HUDEP-2 (cell line): ENCODE measurements around the gene NRDC.
A peak's percentile ranks its signal among the peaks of the same experiment; 100 is the strongest.

Experiments used
- DNase-seq, 76 experiments: peaks; one replicate each; lab custom pipeline; 2025; ENCODE audit not compliant: unreplicated experiment in 76 of 76; lab: John Stamatoyannopoulos, UW

Gene NRDC

GRCh38 chr1:51784997-51785421 is 93.5 kb downstream of the NRDC start:
- no peak for DNase-seq

GRCh38 chr1:51780927-51781326 is 97.6 kb downstream of the NRDC start:
- no peak for DNase-seq

GRCh38 chr1:51776408-51776807 is 102.1 kb downstream of the NRDC start:
- no peak for DNase-seq

- peak in 26 of 76 experiments; percentile 2 to 54 (median 20) for DNase-seq
Measured at GRCh38 chr1:51768971-51769588, 109.4 kb downstream of the NRDC start.

GRCh38 chr1:51761351-51761750 is 117.2 kb downstream of the NRDC start:
- no peak for DNase-seq

- no peak for DNase-seq
Measured at GRCh38 chr1:51760872-51761271, 117.7 kb downstream of the NRDC start.

- no peak for DNase-seq
Measured at GRCh38 chr1:51758310-51758709, 120.2 kb downstream of the NRDC start.

GRCh38 chr1:51756290-51756689 is 122.2 kb downstream of the NRDC start:
- no peak for DNase-seq

- DNase-seq: no peak
Measured at GRCh38 chr1:51755437-51755836, 123.1 kb downstream of the NRDC start.

GRCh38 chr1:51754666-51755065 is 123.9 kb downstream of the NRDC start:
- no peak for DNase-seq

GRCh38 chr1:51753969-51754368 is 124.6 kb downstream of the NRDC start:
- no peak for DNase-seq

GRCh38 chr1:51752073-51752948 is 126.2 kb downstream of the NRDC start:
- peak in 3 of 76 experiments; percentile 8 to 17 (median 10) for DNase-seq

- no peak for DNase-seq
Measured at GRCh38 chr1:51750729-51751128, 127.8 kb downstream of the NRDC start.

GRCh38 chr1:51750218-51750617 is 128.3 kb downstream of the NRDC start:
- peak in 5 of 76 experiments; percentile 6 to 12 (median 9) for DNase-seq

GRCh38 chr1:51749151-51749550 is 129.4 kb downstream of the NRDC start:
- DNase-seq: no peak

- DNase-seq: no peak
Measured at GRCh38 chr1:51745304-51745570, 133.3 kb downstream of the NRDC start.

GRCh38 chr1:51744506-51745303 is 133.8 kb downstream of the NRDC start:
- no peak for DNase-seq

- no peak for DNase-seq
Measured at GRCh38 chr1:51741121-51741681, 137.3 kb downstream of the NRDC start.

GRCh38 chr1:51740652-51741051 is 137.9 kb downstream of the NRDC start:
- no peak for DNase-seq
